ENCODE data around the gene ZNF488. TPM values are rescaled to one million over a fixed set of nuclear protein-coding genes. Genes with fewer than 3 reads are reported as not detected.

Gene ZNF488
- total RNA-seq, 1 experiment from 2014 or later = 5.6 TPM

DNA sequence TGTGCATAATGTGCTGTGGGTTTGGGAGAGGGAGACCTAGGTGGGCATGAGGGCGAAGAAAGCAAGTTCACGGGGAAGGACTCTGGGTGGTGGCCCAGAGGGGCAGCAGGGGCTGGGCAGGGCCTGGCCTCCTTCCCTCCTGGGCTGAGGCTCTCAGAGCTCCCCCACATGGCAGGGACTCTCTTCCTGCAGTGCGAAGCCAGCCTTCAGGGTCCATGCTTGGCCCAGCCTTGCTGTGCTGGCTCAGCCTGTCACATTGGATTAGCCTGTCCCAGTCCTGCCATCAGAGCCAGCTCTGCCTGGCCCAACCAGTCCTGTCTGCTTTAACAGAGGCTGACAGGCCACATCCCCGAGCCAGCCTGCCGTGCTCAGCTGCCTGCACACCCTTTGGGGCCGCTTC is 20.4 kb upstream of the ZNF488 start:
- Mint-ChIP-seq H3K9me3 (ENCODE audit: unreplicated experiment) (no peaks in the 10 kb centered on the region), H3K27me3 (ENCODE audit: insufficient read depth, unreplicated experiment) (no peaks in the 10 kb centered on the region), H3K4me1 (ENCODE audit: low read depth, unreplicated experiment) (peaks cover 34% of the 10 kb centered on the region), H3K27ac (ENCODE audit: unreplicated experiment) (peak overlapping the region; percentile 66), H3K36me3 (ENCODE audit: insufficient read depth, unreplicated experiment) (no peaks in the 10 kb centered on the region), H3K4me3 (ENCODE audit: unreplicated experiment) (no peak overlapping the region)
- no peak for TF ChIP-seq CTCF (IDR thresholded peaks at IDR 0.05; ENCODE audit: insufficient read depth in 1 of 2, low read depth in 1 of 2, low read length in 1 of 2, severe bottlenecking in 1 of 2, unreplicated experiment in 1 of 2)
- no peaks in the 10 kb centered on the region for H3K9me3 ChIP-seq
- intact Hi-C loops (cut with micrococcal nuclease; ENCODE audit: unreplicated experiment) = no loop called here
- peak; percentile 39 to 55 for DNase-seq
- ChIA-PET POLR2A (interaction anchor here (0.8 kb wide), 1 partner anchor 20 kb away, joined by 4 read pairs; the partner anchor contains the start of gene ZNF488), CTCF (interaction anchor here (1.6 to 2.0 kb wide), 4 partner anchors 17 to 50 kb away, joined by 3 to 9 read pairs (median 6); partner anchors contain the start of gene ZNF488)
- BruUV-seq (replicated peaks) = no TSS peak
- H3K36me3 ChIP-seq (ENCODE audit: control insufficient read depth, insufficient read depth, low read length) = no peaks in the 10 kb centered on the region
- H3K4me1 ChIP-seq = peaks cover 70% of the 10 kb centered on the region
- H3K27me3 ChIP-seq (replicated peaks; ENCODE audit: control insufficient read depth, insufficient read depth, low read length) = no peaks in the 10 kb centered on the region
- no peak overlapping the region for H3K4me3 ChIP-seq (ENCODE audit: low read depth, low read length)

- Mint-ChIP-seq H3K36me3 (ENCODE audit: insufficient read depth, unreplicated experiment) (no peaks in the 10 kb centered on the region), H3K9me3 (ENCODE audit: unreplicated experiment) (no peaks in the 10 kb centered on the region), H3K4me1 (ENCODE audit: low read depth, unreplicated experiment) (peaks cover 35% of the 10 kb centered on the region), H3K27me3 (ENCODE audit: insufficient read depth, unreplicated experiment) (no peaks in the 10 kb centered on the region), H3K4me3 (ENCODE audit: unreplicated experiment) (peak overlapping the region; percentile 32), H3K27ac (ENCODE audit: unreplicated experiment) (peak overlapping the region; percentile 66)
- ChIA-PET POLR2A (interaction anchor here (0.8 to 1.3 kb wide), 2 partner anchors 19 to 20 kb away, joined by 4 to 6 read pairs; partner anchors contain the start of gene ZNF488), CTCF (interaction anchor here (0.7 to 2.0 kb wide), 9 partner anchors 18 to 409 kb away, joined by 3 to 9 read pairs (median 4); partner anchors contain the start of gene ZNF488)
- no TSS peak for BruUV-seq (replicated peaks)
- Histone ChIP-seq H3K4me1 (peaks cover 66% of the 10 kb centered on the region), H3K36me3 (ENCODE audit: control insufficient read depth, insufficient read depth, low read length) (no peaks in the 10 kb centered on the region), H3K27me3 (replicated peaks; ENCODE audit: control insufficient read depth, insufficient read depth, low read length) (no peaks in the 10 kb centered on the region), H3K4me3 (ENCODE audit: low read depth, low read length) (no peak overlapping the region), H3K9me3 (no peaks in the 10 kb centered on the region)
- TF ChIP-seq CTCF (IDR thresholded peaks at IDR 0.05; ENCODE audit: insufficient read depth in 1 of 2, low read depth in 1 of 2, low read length in 1 of 2, severe bottlenecking in 1 of 2, unreplicated experiment in 1 of 2) = peak in 1 of 2 experiments; percentile 22
- peak; percentile 61 to 76 for DNase-seq
- intact Hi-C loops (cut with micrococcal nuclease; ENCODE audit: unreplicated experiment) = loop anchor here (2.0 kb wide), 1 partner anchor 19 kb away; the partner anchor contains the start of gene ZNF488
Observed at GRCh38 chr10:47403446-47404318, 19.6 kb upstream of the ZNF488 start.

DNA sequence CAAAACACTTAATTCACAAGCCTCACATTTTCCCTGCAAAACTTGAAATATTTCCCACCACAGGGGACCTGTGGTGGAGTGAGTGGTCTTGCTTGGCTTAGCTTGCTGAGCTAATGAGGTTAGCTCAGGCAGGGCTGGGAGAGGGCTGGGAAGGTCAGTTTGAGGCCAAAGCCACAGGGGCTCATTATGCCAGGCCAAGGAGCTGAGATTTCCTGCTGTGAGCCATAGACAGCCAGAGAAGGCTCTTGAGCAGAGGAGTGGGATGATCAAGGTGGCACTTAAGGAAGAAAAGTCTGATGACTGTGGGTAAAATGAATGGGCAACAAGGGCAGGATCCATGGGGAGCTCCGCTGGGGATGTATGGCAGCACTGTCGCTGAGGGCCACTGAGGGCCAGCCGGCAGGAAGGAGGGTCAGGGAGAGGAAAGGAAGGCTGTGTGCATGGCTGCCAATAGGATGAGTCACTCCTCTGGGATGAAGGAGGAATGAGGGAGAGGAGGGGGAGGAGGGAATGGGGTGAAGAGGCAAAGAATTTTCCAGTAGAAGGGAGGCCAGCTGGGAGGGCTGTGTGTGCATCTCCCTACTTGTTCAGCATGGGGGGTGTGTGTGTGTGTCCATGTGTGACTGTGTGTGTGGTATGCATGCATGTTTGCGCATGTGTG is 18.7 kb upstream of the ZNF488 start:
- intact Hi-C loops (cut with micrococcal nuclease; ENCODE audit: unreplicated experiment) = loop anchor here (2.0 kb wide), 1 partner anchor 18 kb away; the partner anchor contains the start of gene ZNF488
- BruUV-seq (replicated peaks) = no TSS peak
- ChIA-PET POLR2A (interaction anchor here (1.3 kb wide), 1 partner anchor 18 kb away, joined by 6 read pairs; the partner anchor contains the start of gene ZNF488), CTCF (interaction anchor here (1.0 to 2.0 kb wide), 6 partner anchors 18 to 408 kb away, joined by 3 to 9 read pairs (median 4); partner anchors contain the start of gene ZNF488)
- no peaks in the 10 kb centered on the region for H3K9me3 ChIP-seq
- H3K4me1 ChIP-seq = peaks cover 70% of the 10 kb centered on the region
- peak overlapping the region; percentile 66 for H3K27ac Mint-ChIP-seq (ENCODE audit: unreplicated experiment)
- H3K4me1 Mint-ChIP-seq (ENCODE audit: low read depth, unreplicated experiment) = peaks cover 44% of the 10 kb centered on the region
- H3K4me3 ChIP-seq (ENCODE audit: low read depth, low read length) = no peak overlapping the region
- TF ChIP-seq CTCF (IDR thresholded peaks at IDR 0.05; ENCODE audit: insufficient read depth in 1 of 2, low read depth in 1 of 2, low read length in 1 of 2, severe bottlenecking in 1 of 2, unreplicated experiment in 1 of 2) = no peak
- no peaks in the 10 kb centered on the region for H3K36me3 ChIP-seq (ENCODE audit: control insufficient read depth, insufficient read depth, low read length)
- no peaks in the 10 kb centered on the region for H3K9me3 Mint-ChIP-seq (ENCODE audit: unreplicated experiment)
- H3K4me3 Mint-ChIP-seq (ENCODE audit: unreplicated experiment) = peak overlapping the region; percentile 32
- H3K27me3 ChIP-seq (replicated peaks; ENCODE audit: control insufficient read depth, insufficient read depth, low read length) = no peaks in the 10 kb centered on the region
- H3K36me3 Mint-ChIP-seq (ENCODE audit: insufficient read depth, unreplicated experiment) = no peaks in the 10 kb centered on the region
- DNase-seq = peak; percentile 78 to 91
- H3K27me3 Mint-ChIP-seq (ENCODE audit: insufficient read depth, unreplicated experiment) = no peaks in the 10 kb centered on the region

All from Caco-2 (cell line).